IMR-90 (cell line): ENCODE results near the gene NCAPH2. TPM values are rescaled to one million over a fixed set of nuclear protein-coding genes. Genes with fewer than 3 reads are reported as not detected.

ENCODE experiments used
- ATAC-seq: fragments of 200-7000 bp; cut with Tn5 transposase; 2 replicates; pipeline ENCODE4 v1.9.1; 2020; ENCODE audit warnings: low read depth, mild to moderate bottlenecking, moderate library complexity
- BruUV-seq: library from RNA; stranded (reverse); fragments of 400-500 nt; replicated peaks from 2 replicates; lab custom pipeline; 2021; lab: Mats Ljungman, UMichigan
- CTCF ChIA-PET: fragments of 300-600 bp; formaldehyde crosslinking; extraction: SDS; loops from one replicate; lab custom pipeline; 2021; ENCODE audit warnings: antibody characterized with exemption; lab: Yijun Ruan, JAX
- POLR2A ChIA-PET: fragments of 300-600 bp; sonication (Branson Sonifier 250); formaldehyde crosslinking; loops from one replicate; lab custom pipeline; 2022; ENCODE audit warnings: antibody characterized with exemption; ENCODE audit not compliant: unreplicated experiment; lab: Charles Lee
- DNase-seq: peaks from one replicate; pipeline ENCODE4 v3.0.0; 2013
- H2AFZ ChIP-seq: replicated peaks from 2 replicates; pipeline ENCODE3; 2013; ENCODE audit warnings: low read length, mild to moderate bottlenecking; ENCODE audit not compliant: poor library complexity
- H2AK5ac ChIP-seq: 2 replicates; pipeline ENCODE4 v1.6.1; 2013; ENCODE audit warnings: low read depth, low read length, inconsistent platforms
- H2AK9ac ChIP-seq: replicated peaks from 2 replicates; pipeline ENCODE3; 2013; ENCODE audit warnings: mild to moderate bottlenecking, low read depth, low read length, moderate library complexity; ENCODE audit not compliant: poor library complexity
- H2BK120ac ChIP-seq: 2 replicates; pipeline ENCODE4 v1.6.1; 2013; ENCODE audit warnings: low read depth, low read length, inconsistent platforms
- H2BK15ac ChIP-seq: 3 replicates; pipeline ENCODE4 v1.6.1; 2013; ENCODE audit warnings: low read depth, low read length, inconsistent platforms
- H2BK20ac ChIP-seq: 2 replicates; pipeline ENCODE4 v1.6.1; 2013; ENCODE audit warnings: low read depth, mild to moderate bottlenecking, inconsistent platforms, low read length, moderate library complexity
- H2BK5ac ChIP-seq: 2 replicates; pipeline ENCODE4 v1.6.1; 2013; ENCODE audit warnings: mild to moderate bottlenecking, low read depth, low read length, inconsistent platforms; ENCODE audit not compliant: poor library complexity, severe bottlenecking
- H3K14ac ChIP-seq: replicated peaks from 2 replicates; pipeline ENCODE4 v1.6.1; 2013; ENCODE audit warnings: low read depth, low read length, inconsistent platforms
- H3K18ac ChIP-seq: 2 replicates; pipeline ENCODE4 v1.6.1; 2013; ENCODE audit warnings: low read depth, low read length, control low read depth
- H3K23ac ChIP-seq: 2 replicates; pipeline ENCODE4 v1.6.1; 2013; ENCODE audit warnings: low read depth, low read length, inconsistent platforms
- H3K27ac ChIP-seq: 2 replicates; pipeline ENCODE4 v1.5.1; 2013; ENCODE audit warnings: mild to moderate bottlenecking, control low read depth, low read length; ENCODE audit not compliant: insufficient read depth
- H3K27me3 ChIP-seq: 2 replicates; pipeline ENCODE4 v1.6.1; 2013; ENCODE audit warnings: low read length; ENCODE audit not compliant: control insufficient read depth, insufficient read depth
- H3K36me3 ChIP-seq: 2 replicates; pipeline ENCODE4 v1.6.1; 2013; ENCODE audit warnings: low read length, mixed read lengths; ENCODE audit not compliant: control insufficient read depth, insufficient read depth
- H3K4ac ChIP-seq: 2 replicates; pipeline ENCODE4 v1.6.1; 2013; ENCODE audit warnings: low read depth, low read length, inconsistent platforms
- H3K4me1 ChIP-seq: 2 replicates; pipeline ENCODE4 v1.6.1; 2013; ENCODE audit warnings: low read length, mixed read lengths; ENCODE audit not compliant: control insufficient read depth, insufficient read depth
- H3K4me2 ChIP-seq: 2 replicates; pipeline ENCODE4 v1.6.1; 2013; ENCODE audit warnings: low read depth, mild to moderate bottlenecking, control low read depth, low read length, moderate library complexity
- H3K4me3 ChIP-seq: 2 replicates; pipeline ENCODE4 v1.5.1; 2013; ENCODE audit warnings: low read depth, mild to moderate bottlenecking, control low read depth, low read length, moderate library complexity; ENCODE audit not compliant: insufficient read depth
- H3K56ac ChIP-seq: 2 replicates; pipeline ENCODE4 v1.6.1; 2013; ENCODE audit warnings: low read length, inconsistent platforms; ENCODE audit not compliant: insufficient read depth; ENCODE audit errors: extremely low read depth
- H3K79me1 ChIP-seq, 2 experiments: 2 replicates each; pipeline ENCODE4 v1.6.1; 2013; ENCODE audit warnings: low read length in 2 of 2, inconsistent platforms in 1 of 2, low read depth in 1 of 2
- H3K9ac ChIP-seq: 2 replicates; pipeline ENCODE4 v1.6.1; 2013; ENCODE audit warnings: low read depth, low read length, control low read depth
- H3K9me1 ChIP-seq: 2 replicates; pipeline ENCODE4 v1.6.1; 2013; ENCODE audit warnings: low read length, inconsistent platforms; ENCODE audit not compliant: insufficient read depth
- H3K9me3 ChIP-seq: 2 replicates; pipeline ENCODE4 v1.6.1; 2013; ENCODE audit warnings: low read length; ENCODE audit not compliant: control insufficient read depth, insufficient read depth
- H4K20me1 ChIP-seq: 2 replicates; pipeline ENCODE4 v1.6.1; 2013; ENCODE audit warnings: low read length, inconsistent platforms; ENCODE audit not compliant: insufficient read depth
- H4K5ac ChIP-seq: 2 replicates; pipeline ENCODE4 v1.6.1; 2013; ENCODE audit warnings: mild to moderate bottlenecking, low read depth, low read length, control low read depth
- H4K8ac ChIP-seq, 2 experiments: 2 replicates each; pipeline ENCODE4 v1.6.1; 2013; ENCODE audit warnings: low read depth in 2 of 2, low read length in 2 of 2, control low read depth in 1 of 2, inconsistent platforms in 1 of 2
- H4K91ac ChIP-seq: 2 replicates; pipeline ENCODE4 v1.6.1; 2013; ENCODE audit warnings: low read depth, low read length, inconsistent platforms; ENCODE audit not compliant: insufficient read depth
- BHLHE40 ChIP-seq: fragments of 150-350 bp; IDR thresholded peaks from 2 replicates; pipeline ENCODE4 v1.6.1; 2016; ENCODE audit warnings: mild to moderate bottlenecking, low read depth, low read length
- CEBPB ChIP-seq: IDR thresholded peaks from 2 replicates; pipeline ENCODE4 v1.6.1; 2012; ENCODE audit warnings: low read depth, low read length, improper control_type of control experiment
- CHD1 ChIP-seq: IDR thresholded peaks from 2 replicates; pipeline ENCODE4 v1.6.1; 2012; ENCODE audit warnings: low read depth, low read length, improper control_type of control experiment
- FOS ChIP-seq: fragments of 150-350 bp; IDR thresholded peaks from 2 replicates; pipeline ENCODE4 v1.6.1; 2016; ENCODE audit warnings: low read depth, low read length
- MAFK ChIP-seq: IDR thresholded peaks from 2 replicates; pipeline ENCODE4 v1.6.1; 2012; ENCODE audit warnings: low read depth, low read length, improper control_type of control experiment
- MAZ ChIP-seq: IDR thresholded peaks from 2 replicates; pipeline ENCODE4 v1.6.1; 2012; ENCODE audit warnings: low read depth, mild to moderate bottlenecking, low read length, improper control_type of control experiment, moderate library complexity, borderline replicate concordance
- MXI1 ChIP-seq: IDR thresholded peaks from 2 replicates; pipeline ENCODE4 v1.6.1; 2012; ENCODE audit warnings: low read depth, mild to moderate bottlenecking, low read length, moderate library complexity, borderline replicate concordance
- NFE2L2 ChIP-seq: fragments of 150-350 bp; IDR thresholded peaks from 2 replicates; pipeline ENCODE4 v1.6.1; 2016; ENCODE audit warnings: low read depth, mild to moderate bottlenecking, low read length
- POLR2A ChIP-seq: IDR thresholded peaks from 2 replicates; pipeline ENCODE4 v1.6.1; 2012; ENCODE audit warnings: mild to moderate bottlenecking, low read depth, low read length
- RAD21 ChIP-seq: IDR thresholded peaks from 2 replicates; pipeline ENCODE4 v1.6.1; 2012; ENCODE audit warnings: low read length, improper control_type of control experiment
- RCOR1 ChIP-seq: IDR thresholded peaks from 2 replicates; pipeline ENCODE4 v1.6.1; 2012; ENCODE audit warnings: mild to moderate bottlenecking, low read length, improper control_type of control experiment; ENCODE audit not compliant: insufficient replicate concordance
- RFX5 ChIP-seq: IDR thresholded peaks from 2 replicates; pipeline ENCODE4 v1.8.0; 2012; ENCODE audit warnings: low read depth, mild to moderate bottlenecking, low read length, moderate library complexity
- SMC3 ChIP-seq: fragments of 150-350 bp; IDR thresholded peaks from 2 replicates; pipeline ENCODE4 v1.6.1; 2016; ENCODE audit warnings: low read depth, mild to moderate bottlenecking, antibody characterized with exemption, low read length, moderate library complexity
- WGBS, 2 experiments: methylation state at CpG; one replicate each; pipeline versions ENCODE4 v1.1.5 to v1.1.7; 2013; ENCODE audit warnings: missing lambda C conversion rate in 2 of 2; ENCODE audit not compliant: insufficient read length in 1 of 2; ENCODE audit errors: extremely low coverage in 2 of 2; 5-methylcytosine and 5-hydroxymethylcytosine counted together
- dilution Hi-C: fragments of 300-500 bp; cut with HindIII; formaldehyde crosslinking; loops from one replicate; pipeline ENCODE4 v1.14.3; 2018; ENCODE audit warnings: low sequenced_read_pairs; ENCODE audit not compliant: unreplicated experiment
- in situ Hi-C: fragments of 300-500 bp; cut with MboI; formaldehyde crosslinking; loops from 3 replicates; pipeline ENCODE4 v1.14.3; 2019; ENCODE audit warnings: low sequenced_read_pairs, inconsistent platforms, mixed read lengths
- intact Hi-C: fragments of 100-400 bp; cut with micrococcal nuclease; formaldehyde crosslinking; loops from 2 replicates; pipeline ENCODE4 v1.10.0; 2022
- polyA plus RNA-seq, 3 experiments: library from polyadenylated mRNA; depleted of rRNA; stranded (reverse); fragments of >200 nt; gene quantifications; 2 replicates each; pipeline ENCODE4 v1.2.3, GENCODE V29; 2012; ENCODE audit warnings: low replicate concordance in 1 of 3
- total RNA-seq: library from RNA; depleted of rRNA; stranded (reverse); fragments of >200 nt; gene quantifications from 2 replicates; pipeline ENCODE4 v1.2.3, GENCODE V29; 2012
- TF ChIP-seq, protein P1 (sequence below): fragments of 150-350 bp; IDR thresholded peaks from 2 replicates; pipeline ENCODE4 v1.6.1; 2016; ENCODE audit warnings: low read depth, mild to moderate bottlenecking, low read length, moderate library complexity, borderline replicate concordance
- TF ChIP-seq, protein P2 (sequence below): fragments of 150-350 bp; IDR thresholded peaks from 2 replicates; pipeline ENCODE4 v1.6.1; 2017; ENCODE audit warnings: mild to moderate bottlenecking, antibody characterized with exemption, low read length, low read depth
- TF ChIP-seq, protein P3 (sequence below): conservative IDR thresholded peaks from 2 replicates; pipeline ENCODE4 v1.5.1; 2012; ENCODE audit warnings: mild to moderate bottlenecking, low read depth, low read length, improper control_type of control experiment

NCAPH2 gene
- total and polyA plus RNA-seq, 2 of the 4 experiments (the other 2 are of a cell fraction): 30.2 to 38.5 TPM

DNA sequence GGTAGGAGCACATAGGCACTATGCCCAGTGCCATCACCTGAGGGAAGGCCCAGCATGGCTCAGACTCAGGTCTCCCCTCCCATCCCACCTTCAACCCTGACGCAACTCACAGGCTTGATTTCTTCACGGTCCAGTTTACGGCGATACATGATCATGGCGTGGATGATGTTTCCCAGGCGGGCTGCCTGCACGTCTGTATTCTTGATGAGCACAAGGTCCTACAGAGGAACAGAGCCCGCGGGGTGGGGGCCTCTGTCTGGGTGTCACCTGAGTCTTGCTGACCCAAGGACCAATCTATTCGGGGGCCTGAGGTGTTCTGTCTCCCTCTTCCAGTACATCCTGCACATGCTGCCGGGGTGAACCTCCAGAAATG lies 66.3 kb downstream of the NCAPH2 start:
- intact Hi-C loops (no loop called here), dilution Hi-C loops (no loop called here), in situ Hi-C loops (no loop called here)
- no peak overlapping the region for H3K9ac ChIP-seq
- no peak for ATAC-seq
- H4K91ac ChIP-seq: no peak overlapping the region
- no peak overlapping the region for H3K4me2 ChIP-seq
- no peak overlapping the region for H2AK9ac ChIP-seq
- no peaks in the 10 kb centered on the region for H3K9me3 ChIP-seq
- no peak overlapping the region for H4K8ac ChIP-seq
- no peak overlapping the region for H3K4me3 ChIP-seq
- 0 out of 4 replicates have a peak, but pooled peaks cover 0 to 2% of the 10 kb centered on the region in 2 experiments for H3K79me1 ChIP-seq
- H2BK20ac ChIP-seq: no peak overlapping the region
- no peaks in the 10 kb centered on the region for H4K20me1 ChIP-seq
- ChIA-PET CTCF (interaction anchor here (1.4 kb wide), 1 partner anchor 12 kb away, joined by 5 read pairs; the partner anchor contains the start of gene SYCE3), POLR2A (no interaction called here)
- no peak overlapping the region for H3K14ac ChIP-seq
- BruUV-seq: no TSS peak
- no peak overlapping the region for H3K23ac ChIP-seq
- H3K4ac ChIP-seq: no peak overlapping the region
- H3K56ac ChIP-seq: no peak overlapping the region
- H2BK5ac ChIP-seq: no peak overlapping the region
- no peaks in the 10 kb centered on the region; the same call in 1 of the 2 replicates for H3K36me3 ChIP-seq
- H2BK120ac ChIP-seq: no peak overlapping the region
- DNase-seq: no peak
- no peak for TF ChIP-seq RAD21
- TF ChIP-seq, protein P1, sequence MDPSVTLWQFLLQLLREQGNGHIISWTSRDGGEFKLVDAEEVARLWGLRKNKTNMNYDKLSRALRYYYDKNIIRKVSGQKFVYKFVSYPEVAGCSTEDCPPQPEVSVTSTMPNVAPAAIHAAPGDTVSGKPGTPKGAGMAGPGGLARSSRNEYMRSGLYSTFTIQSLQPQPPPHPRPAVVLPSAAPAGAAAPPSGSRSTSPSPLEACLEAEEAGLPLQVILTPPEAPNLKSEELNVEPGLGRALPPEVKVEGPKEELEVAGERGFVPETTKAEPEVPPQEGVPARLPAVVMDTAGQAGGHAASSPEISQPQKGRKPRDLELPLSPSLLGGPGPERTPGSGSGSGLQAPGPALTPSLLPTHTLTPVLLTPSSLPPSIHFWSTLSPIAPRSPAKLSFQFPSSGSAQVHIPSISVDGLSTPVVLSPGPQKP: no peak
- TF ChIP-seq MAZ: no peak
- TF ChIP-seq POLR2A: no peak
- TF ChIP-seq MXI1: no peak
- TF ChIP-seq, protein P2, sequence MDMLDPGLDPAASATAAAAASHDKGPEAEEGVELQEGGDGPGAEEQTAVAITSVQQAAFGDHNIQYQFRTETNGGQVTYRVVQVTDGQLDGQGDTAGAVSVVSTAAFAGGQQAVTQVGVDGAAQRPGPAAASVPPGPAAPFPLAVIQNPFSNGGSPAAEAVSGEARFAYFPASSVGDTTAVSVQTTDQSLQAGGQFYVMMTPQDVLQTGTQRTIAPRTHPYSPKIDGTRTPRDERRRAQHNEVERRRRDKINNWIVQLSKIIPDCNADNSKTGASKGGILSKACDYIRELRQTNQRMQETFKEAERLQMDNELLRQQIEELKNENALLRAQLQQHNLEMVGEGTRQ: no peak
- no peak for TF ChIP-seq RFX5
- TF ChIP-seq CEBPB: no peak
- TF ChIP-seq MAFK: no peak
- no peak for TF ChIP-seq SMC3
- TF ChIP-seq FOS: no peak
- no peak for TF ChIP-seq CHD1
- no peak for TF ChIP-seq RCOR1
- TF ChIP-seq, protein P3, sequence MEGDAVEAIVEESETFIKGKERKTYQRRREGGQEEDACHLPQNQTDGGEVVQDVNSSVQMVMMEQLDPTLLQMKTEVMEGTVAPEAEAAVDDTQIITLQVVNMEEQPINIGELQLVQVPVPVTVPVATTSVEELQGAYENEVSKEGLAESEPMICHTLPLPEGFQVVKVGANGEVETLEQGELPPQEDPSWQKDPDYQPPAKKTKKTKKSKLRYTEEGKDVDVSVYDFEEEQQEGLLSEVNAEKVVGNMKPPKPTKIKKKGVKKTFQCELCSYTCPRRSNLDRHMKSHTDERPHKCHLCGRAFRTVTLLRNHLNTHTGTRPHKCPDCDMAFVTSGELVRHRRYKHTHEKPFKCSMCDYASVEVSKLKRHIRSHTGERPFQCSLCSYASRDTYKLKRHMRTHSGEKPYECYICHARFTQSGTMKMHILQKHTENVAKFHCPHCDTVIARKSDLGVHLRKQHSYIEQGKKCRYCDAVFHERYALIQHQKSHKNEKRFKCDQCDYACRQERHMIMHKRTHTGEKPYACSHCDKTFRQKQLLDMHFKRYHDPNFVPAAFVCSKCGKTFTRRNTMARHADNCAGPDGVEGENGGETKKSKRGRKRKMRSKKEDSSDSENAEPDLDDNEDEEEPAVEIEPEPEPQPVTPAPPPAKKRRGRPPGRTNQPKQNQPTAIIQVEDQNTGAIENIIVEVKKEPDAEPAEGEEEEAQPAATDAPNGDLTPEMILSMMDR: no peak
- no peak for TF ChIP-seq BHLHE40
- TF ChIP-seq NFE2L2: no peak
- no peak overlapping the region for H3K18ac ChIP-seq
- H3K9me1 ChIP-seq: peaks cover 8% of the 10 kb centered on the region
- WGBS, 2 experiments: no CpG with 5 or more reads among the region's 11 CpGs
- no peak overlapping the region for H3K27ac ChIP-seq
- no peaks in the 10 kb centered on the region for H3K27me3 ChIP-seq
- H2AFZ ChIP-seq: no peak overlapping the region
- H2AK5ac ChIP-seq: no peak overlapping the region
- H3K4me1 ChIP-seq: peaks cover 12% of the 10 kb centered on the region
- no peak overlapping the region for H4K5ac ChIP-seq
- H2BK15ac ChIP-seq: no peak overlapping the region
